BLaER1 (cell line): Measurements from ENCODE around the gene ADSS1.

Experiments
- H3K27ac ChIP-seq: shearing (Covaris generic); formaldehyde crosslinking; 2 replicates; pipeline ENCODE4 v1.8.1; 2022
- H3K27me3 ChIP-seq: shearing (Covaris generic); formaldehyde crosslinking; 2 replicates; pipeline ENCODE4 v1.8.1; 2022
- H3K36me3 ChIP-seq: shearing (Covaris generic); formaldehyde crosslinking; 2 replicates; pipeline ENCODE4 v1.8.1; 2022
- H3K4me1 ChIP-seq: shearing (Covaris generic); formaldehyde crosslinking; 2 replicates; pipeline ENCODE4 v1.8.1; 2022
- H3K4me2 ChIP-seq: shearing (Covaris generic); formaldehyde crosslinking; 2 replicates; pipeline ENCODE4 v1.8.1; 2022
- H3K4me3 ChIP-seq: shearing (Covaris generic); formaldehyde crosslinking; 2 replicates; pipeline ENCODE4 v1.8.1; 2022
- H3K9ac ChIP-seq: shearing (Covaris generic); formaldehyde crosslinking; 2 replicates; pipeline ENCODE4 v1.8.1; 2022
- H3K9me3 ChIP-seq: shearing (Covaris generic); formaldehyde crosslinking; 2 replicates; pipeline ENCODE4 v1.8.1; 2022
- H4K20me1 ChIP-seq: shearing (Covaris generic); formaldehyde crosslinking; 2 replicates; pipeline ENCODE4 v1.8.1; 2022
- Cebpa-rat ChIP-seq: shearing (Covaris generic); IDR thresholded peaks from 2 replicates; pipeline ENCODE4 v1.8.1; 2022

The ADSS1 gene

DNA sequence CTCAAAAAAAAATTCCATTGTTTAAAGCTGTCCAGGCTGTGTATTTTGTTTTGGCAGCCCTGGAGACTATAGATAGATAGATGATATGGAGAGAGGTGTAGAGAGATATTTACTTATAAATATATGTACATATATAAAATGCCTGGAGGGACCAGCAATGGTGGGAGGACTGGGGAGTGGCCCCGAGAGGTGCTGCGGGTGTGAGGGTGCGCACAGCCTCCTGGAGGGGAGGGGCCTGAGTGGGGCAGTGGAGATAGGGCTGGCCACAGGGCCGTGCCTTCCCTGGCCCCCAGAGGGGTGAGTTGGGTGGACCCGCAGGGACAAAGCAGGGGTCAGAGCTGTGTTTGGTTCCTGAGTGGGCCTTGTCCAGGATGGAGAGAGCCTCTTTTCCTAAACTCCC lies 6.5 kb downstream of the ADSS1 start:
- TF ChIP-seq Cebpa-rat = no peak
- no peaks in the 10 kb centered on the region for H4K20me1 ChIP-seq
- H3K27me3 ChIP-seq = no peaks in the 10 kb centered on the region
- H3K4me2 ChIP-seq = no peak overlapping the region
- no peak overlapping the region for H3K27ac ChIP-seq
- H3K36me3 ChIP-seq = no peaks in the 10 kb centered on the region
- H3K9ac ChIP-seq = no peak overlapping the region
- H3K4me3 ChIP-seq = no peak overlapping the region
- H3K4me1 ChIP-seq = peaks cover 40% of the 10 kb centered on the region
- no peaks in the 10 kb centered on the region for H3K9me3 ChIP-seq

DNA sequence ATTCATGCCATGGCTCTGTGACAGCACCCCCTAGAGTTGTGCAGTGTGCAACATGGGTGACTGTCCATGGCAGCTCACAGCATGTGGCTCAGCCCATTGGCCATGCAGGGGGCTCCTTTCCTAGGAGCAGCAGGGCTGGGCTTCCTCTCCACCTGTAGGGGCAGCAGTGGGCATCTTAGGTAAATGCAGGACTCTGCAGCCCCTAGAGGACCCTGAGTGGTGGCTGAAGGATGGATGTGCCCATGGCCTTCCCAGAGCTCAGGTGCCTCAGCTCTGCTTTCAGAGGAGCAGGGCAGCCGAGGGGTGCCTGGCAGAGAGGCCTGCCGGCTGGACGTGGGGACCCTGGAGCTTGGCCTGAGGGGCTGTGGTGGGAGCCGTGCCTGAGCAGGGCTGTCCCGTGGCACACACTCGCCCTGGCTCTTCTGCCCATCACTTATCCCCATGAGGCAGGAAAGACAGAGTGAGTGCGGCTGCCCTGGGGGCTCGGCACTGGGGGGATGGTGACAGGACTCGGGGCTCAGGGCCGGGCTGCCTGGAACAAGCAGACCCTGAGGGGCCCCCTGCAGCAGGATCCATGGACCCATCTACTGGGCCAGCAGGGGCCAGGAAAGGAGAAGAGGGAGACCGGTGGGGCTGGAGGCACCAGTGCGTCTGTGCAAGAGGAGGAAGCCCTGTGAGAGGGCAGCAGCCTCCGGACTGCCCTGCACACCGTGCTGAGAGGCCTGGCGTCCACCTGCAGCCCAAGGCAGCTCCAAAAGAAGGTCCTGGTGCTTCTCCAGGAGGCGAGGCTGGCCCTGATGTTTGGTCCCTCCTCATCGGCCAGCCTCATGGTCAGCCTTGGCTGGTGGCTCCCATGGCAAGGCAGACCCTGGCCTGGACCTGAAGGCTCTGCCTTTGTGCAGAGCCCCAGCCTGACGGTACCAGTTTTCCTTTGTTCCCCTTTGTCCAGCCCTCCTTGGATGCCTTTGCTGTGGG lies 7.6 kb downstream of the ADSS1 start:
- H3K27me3 ChIP-seq = no peaks in the 10 kb centered on the region
- H3K9ac ChIP-seq = no peak overlapping the region
- H3K27ac ChIP-seq = peak overlapping the region; percentile 75
- H3K4me3 ChIP-seq = no peak overlapping the region
- no peak overlapping the region for H3K4me2 ChIP-seq
- H4K20me1 ChIP-seq = no peaks in the 10 kb centered on the region
- H3K36me3 ChIP-seq = no peaks in the 10 kb centered on the region
- peaks cover 31% of the 10 kb centered on the region for H3K4me1 ChIP-seq
- no peak for TF ChIP-seq Cebpa-rat
- no peaks in the 10 kb centered on the region for H3K9me3 ChIP-seq

DNA sequence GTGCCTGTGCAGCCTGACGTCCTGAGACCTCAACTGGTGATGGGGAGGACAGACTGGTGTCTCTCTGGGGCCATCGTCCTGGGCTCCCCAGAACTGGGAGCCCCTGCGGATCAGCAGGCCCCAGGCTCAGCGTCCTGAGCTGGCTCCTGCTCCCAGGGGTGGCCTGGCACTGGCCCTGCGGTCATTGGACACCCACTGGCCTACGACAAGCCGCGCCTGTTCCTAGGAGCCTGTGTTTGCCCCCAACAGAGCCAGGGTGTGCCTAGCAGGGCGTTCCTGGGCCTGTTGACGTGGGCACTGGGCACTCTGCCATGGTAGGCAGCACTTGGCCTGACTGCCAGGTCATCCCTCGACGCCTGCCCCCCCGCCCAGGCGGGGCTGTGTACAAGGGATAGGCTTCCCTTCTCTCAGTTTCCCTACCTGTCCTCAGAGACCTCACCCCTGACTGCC lies 8.4 kb downstream of the ADSS1 start:
- H3K27ac ChIP-seq = peak overlapping the region; percentile 75
- H3K9ac ChIP-seq = peak overlapping the region; percentile 56; the same call in 1 of the 2 replicates
- H4K20me1 ChIP-seq = no peaks in the 10 kb centered on the region
- peaks cover 28% of the 10 kb centered on the region for H3K4me1 ChIP-seq
- H3K4me2 ChIP-seq = peak overlapping the region; percentile 74
- no peak overlapping the region for H3K4me3 ChIP-seq
- TF ChIP-seq Cebpa-rat = no peak
- H3K9me3 ChIP-seq = no peaks in the 10 kb centered on the region
- H3K36me3 ChIP-seq = no peaks in the 10 kb centered on the region
- H3K27me3 ChIP-seq = no peaks in the 10 kb centered on the region

DNA sequence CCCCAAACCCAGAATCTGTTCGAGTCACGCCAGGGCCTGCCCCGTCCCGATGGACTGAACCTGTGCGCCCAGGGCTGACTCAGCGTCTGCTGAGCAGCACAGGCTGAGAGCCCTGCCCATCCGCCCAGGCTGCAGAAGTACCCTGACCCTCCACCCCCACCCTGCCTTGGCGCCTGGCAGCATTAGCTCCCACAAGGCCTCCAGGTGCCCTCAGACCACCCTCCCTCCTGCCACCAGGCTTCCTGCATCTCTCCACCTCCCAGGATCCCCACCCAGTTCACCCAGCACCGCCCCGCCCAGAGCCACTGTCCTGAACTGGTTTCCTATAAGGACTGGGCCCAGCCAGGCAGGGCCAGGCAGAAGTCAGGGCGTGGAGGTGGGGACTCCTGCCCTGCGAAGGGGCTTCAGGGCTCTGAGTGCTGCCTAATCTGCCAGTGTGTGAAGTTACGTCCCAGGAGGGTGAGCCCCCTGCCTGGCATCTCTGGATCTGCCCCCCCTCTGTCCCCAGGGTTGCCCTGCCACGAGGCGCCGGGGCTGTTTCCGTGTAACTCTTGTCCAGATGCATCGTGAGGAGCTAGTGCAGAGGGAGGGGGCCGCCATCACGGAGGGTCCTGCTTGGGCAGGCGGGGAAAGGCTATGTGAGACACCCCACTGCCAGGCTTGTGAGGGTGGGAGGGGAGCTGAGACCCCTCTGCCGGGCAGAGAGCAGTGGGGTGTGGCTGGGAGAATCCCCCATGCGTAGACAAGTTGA lies 9.1 kb downstream of the ADSS1 start:
- no peak overlapping the region for H3K4me3 ChIP-seq
- H3K27ac ChIP-seq = peak overlapping the region; percentile 75
- no peaks in the 10 kb centered on the region for H4K20me1 ChIP-seq
- H3K27me3 ChIP-seq = no peaks in the 10 kb centered on the region
- TF ChIP-seq Cebpa-rat = no peak
- no peaks in the 10 kb centered on the region for H3K36me3 ChIP-seq
- peaks cover 28% of the 10 kb centered on the region for H3K4me1 ChIP-seq
- peak overlapping the region; percentile 56; the same call in 1 of the 2 replicates for H3K9ac ChIP-seq
- H3K4me2 ChIP-seq = peak overlapping the region; percentile 74
- H3K9me3 ChIP-seq = no peaks in the 10 kb centered on the region

DNA sequence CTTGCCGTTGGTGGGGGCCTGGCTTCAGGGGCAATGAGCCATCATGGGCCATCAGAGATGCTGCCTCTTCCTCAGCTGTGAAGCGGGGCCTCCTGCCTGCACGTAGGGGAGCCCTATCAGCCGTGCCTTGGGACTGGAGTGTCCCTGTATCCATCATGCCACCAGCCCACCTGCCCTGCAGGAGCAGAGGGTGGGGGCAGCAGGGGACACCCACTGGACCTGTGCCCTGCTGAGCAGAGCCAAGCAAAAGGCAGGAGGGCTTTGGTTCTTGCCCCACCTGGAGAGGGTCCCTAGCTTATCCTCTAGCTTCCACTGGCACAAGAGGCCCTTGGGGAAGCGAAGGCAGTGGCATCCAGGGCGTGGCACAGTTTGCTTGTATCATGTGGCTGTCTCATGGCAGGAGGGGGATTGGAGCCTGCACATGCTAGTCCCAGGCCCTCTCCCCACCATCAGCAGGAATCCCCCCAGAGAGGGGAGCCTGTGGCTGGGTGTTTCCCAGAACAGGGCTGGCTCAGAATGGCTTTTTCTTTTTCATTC lies 10.1 kb downstream of the ADSS1 start:
- Histone ChIP-seq H4K20me1 (no peaks in the 10 kb centered on the region), H3K36me3 (no peaks in the 10 kb centered on the region; the same call in 1 of the 2 replicates), H3K4me3 (no peak overlapping the region), H3K4me1 (peaks cover 28% of the 10 kb centered on the region), H3K27ac (peak overlapping the region; percentile 75), H3K27me3 (no peaks in the 10 kb centered on the region), H3K9me3 (no peaks in the 10 kb centered on the region), H3K4me2 (peak overlapping the region; percentile 74), H3K9ac (no peak overlapping the region)
- TF ChIP-seq Cebpa-rat = no peak

DNA sequence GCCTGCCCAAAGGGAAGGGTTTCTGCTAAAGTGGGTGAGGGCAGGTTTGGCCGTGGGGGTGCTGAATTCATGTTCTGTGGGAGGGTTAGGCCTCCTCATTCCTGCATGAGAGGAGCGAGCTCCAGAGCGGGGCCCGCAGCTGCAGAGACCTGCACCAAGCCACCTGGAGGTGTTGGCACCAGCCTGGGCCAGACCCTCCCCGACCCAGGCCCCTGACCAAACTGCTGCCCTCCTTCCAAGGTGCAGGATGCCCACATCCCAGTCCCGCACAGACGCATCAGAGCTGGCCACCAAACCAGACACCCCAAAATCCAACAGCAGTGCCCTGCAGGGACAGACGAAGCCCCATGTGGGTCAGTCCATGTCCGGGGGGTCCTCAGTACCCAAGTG lies 10.6 kb downstream of the ADSS1 start:
- TF ChIP-seq Cebpa-rat = no peak
- no peaks in the 10 kb centered on the region for H3K9me3 ChIP-seq
- peaks cover 28% of the 10 kb centered on the region for H3K4me1 ChIP-seq
- no peaks in the 10 kb centered on the region for H4K20me1 ChIP-seq
- peak overlapping the region; percentile 75; the same call in 1 of the 2 replicates for H3K27ac ChIP-seq
- no peak overlapping the region for H3K9ac ChIP-seq
- no peak overlapping the region for H3K4me3 ChIP-seq
- 0 out of 2 replicates have a peak overlapping the region, but pooled peaks have one; percentile 74 for H3K4me2 ChIP-seq
- peaks cover 4% of the 10 kb centered on the region; the same call in 1 of the 2 replicates for H3K36me3 ChIP-seq
- H3K27me3 ChIP-seq = no peaks in the 10 kb centered on the region

DNA sequence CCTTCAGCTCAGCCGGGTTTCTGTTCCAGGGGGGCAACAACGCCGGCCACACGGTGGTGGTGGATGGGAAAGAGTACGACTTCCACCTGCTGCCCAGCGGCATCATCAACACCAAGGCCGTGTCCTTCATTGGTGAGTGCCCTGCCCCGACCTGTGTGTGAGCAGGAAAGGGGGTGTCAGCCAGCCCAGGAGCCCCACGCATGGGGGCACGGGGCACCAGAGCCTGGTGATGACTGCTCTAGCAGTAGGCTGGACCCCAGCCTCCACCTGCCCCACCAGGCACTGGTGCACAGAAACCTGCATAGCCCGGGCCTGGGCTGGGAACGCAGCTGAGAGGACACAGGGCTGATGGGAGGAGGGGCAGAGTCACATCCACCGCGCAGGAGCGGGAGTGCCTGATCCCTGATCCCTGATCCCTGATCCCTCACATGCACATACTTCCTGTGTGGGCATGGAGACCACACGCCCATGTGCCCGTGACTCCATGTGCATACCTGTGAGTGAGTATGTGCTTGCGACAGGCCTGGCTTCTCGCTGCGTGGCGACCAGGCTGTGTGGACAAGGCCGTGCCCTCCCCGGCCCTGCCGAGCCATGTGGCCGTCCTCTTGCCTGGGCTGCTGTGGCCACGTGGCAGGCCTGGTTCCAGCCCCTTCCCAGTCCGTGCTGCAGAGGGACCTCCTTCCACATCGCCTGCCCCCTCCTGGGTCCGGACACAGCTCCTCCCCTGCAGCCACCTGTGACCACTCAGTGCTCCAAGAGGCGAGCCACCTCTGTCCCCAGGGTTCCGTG lies 11.2 kb downstream of the ADSS1 start:
- H3K27me3 ChIP-seq = no peaks in the 10 kb centered on the region
- no peaks in the 10 kb centered on the region for H4K20me1 ChIP-seq
- no peak overlapping the region for H3K27ac ChIP-seq
- peaks cover 28% of the 10 kb centered on the region for H3K4me1 ChIP-seq
- no peaks in the 10 kb centered on the region for H3K9me3 ChIP-seq
- no peak for TF ChIP-seq Cebpa-rat
- no peak overlapping the region for H3K9ac ChIP-seq
- H3K4me2 ChIP-seq = no peak overlapping the region
- peaks cover 4% of the 10 kb centered on the region; the same call in 1 of the 2 replicates for H3K36me3 ChIP-seq
- H3K4me3 ChIP-seq = no peak overlapping the region

DNA sequence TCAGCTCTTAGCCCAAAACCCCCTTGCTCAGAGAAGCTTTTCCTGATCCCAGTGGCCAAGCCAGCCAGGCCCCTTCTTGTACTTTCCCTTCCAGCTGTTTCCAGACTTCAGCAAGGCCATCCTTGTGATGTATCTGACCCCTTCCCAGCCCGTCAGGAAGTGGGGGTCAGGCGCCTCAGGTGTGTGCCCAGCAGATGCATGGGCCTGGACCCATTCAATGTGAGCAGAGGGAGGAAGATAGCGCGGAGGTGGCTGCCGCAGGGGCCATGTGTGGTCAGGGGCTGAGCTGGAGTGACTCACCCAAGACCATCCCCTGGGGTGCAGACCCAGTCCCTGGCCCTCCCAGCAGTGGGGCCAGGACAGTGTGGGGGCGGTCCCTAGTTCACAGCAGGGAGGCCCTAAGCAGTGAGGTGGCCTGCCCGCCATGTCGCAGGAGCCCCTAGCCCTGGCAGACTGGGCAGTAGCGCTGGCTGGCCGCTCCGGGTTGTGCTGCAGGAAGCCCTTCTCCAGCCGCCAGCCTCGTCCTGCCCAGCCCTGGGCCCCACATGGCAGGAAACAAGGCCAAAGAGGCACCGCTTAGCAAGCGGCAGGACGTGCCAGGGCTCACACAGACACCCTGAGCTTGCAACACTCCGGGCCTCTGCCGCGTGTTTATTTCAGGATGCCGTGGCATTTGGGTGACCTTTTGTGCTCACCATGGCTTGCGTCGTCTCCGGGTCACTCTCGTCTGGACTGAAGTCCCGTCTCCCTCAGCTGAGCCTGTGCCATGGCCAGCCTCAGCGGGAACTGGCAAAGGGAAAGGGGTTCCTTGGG lies 12.0 kb downstream of the ADSS1 start:
- no peak overlapping the region for H3K9ac ChIP-seq
- H3K36me3 ChIP-seq = peaks cover 4% of the 10 kb centered on the region; the same call in 1 of the 2 replicates
- no peaks in the 10 kb centered on the region for H3K27me3 ChIP-seq
- H3K4me1 ChIP-seq = peaks cover 33% of the 10 kb centered on the region
- no peak overlapping the region for H3K27ac ChIP-seq
- H3K4me3 ChIP-seq = no peak overlapping the region
- no peaks in the 10 kb centered on the region for H4K20me1 ChIP-seq
- H3K9me3 ChIP-seq = no peaks in the 10 kb centered on the region
- no peak overlapping the region for H3K4me2 ChIP-seq
- no peak for TF ChIP-seq Cebpa-rat
